Sigmoid colon (tissue), 4 donors: ENCODE measurements around the gene SERPINA5.

Experiments
- EP300 ChIP-seq, 4 donors: sonication (generic); formaldehyde crosslinking; IDR thresholded peaks; one replicate each; pipeline ENCODE4 v1.6.1; 2017; ENCODE audit warnings: antibody characterized with exemption in 4 of 4
- POLR2A ChIP-seq, 2 donors: fragments of 450-650 bp; IDR thresholded peaks; one replicate each; pipeline ENCODE4 v1.6.1; 2016; ENCODE audit warnings: antibody characterized with exemption in 2 of 2, mild to moderate bottlenecking in 2 of 2, moderate library complexity in 2 of 2
- POLR2AphosphoS5 ChIP-seq, 4 donors: sonication (generic); formaldehyde crosslinking; IDR thresholded peaks; one replicate each; pipeline ENCODE4 v1.6.1; 2017; ENCODE audit warnings: antibody characterized with exemption in 4 of 4
- TF ChIP-seq, protein P1 (sequence below), 4 experiments: fragments of 450-650 bp in 3 of 4; fragments of 200-600 bp in 1 of 4; IDR thresholded peaks; one replicate each; pipeline ENCODE4 v1.5.1; 2016 to 2019; ENCODE audit warnings: antibody characterized with exemption in 4 of 4, mild to moderate bottlenecking in 3 of 4, moderate library complexity in 2 of 4

DNA sequence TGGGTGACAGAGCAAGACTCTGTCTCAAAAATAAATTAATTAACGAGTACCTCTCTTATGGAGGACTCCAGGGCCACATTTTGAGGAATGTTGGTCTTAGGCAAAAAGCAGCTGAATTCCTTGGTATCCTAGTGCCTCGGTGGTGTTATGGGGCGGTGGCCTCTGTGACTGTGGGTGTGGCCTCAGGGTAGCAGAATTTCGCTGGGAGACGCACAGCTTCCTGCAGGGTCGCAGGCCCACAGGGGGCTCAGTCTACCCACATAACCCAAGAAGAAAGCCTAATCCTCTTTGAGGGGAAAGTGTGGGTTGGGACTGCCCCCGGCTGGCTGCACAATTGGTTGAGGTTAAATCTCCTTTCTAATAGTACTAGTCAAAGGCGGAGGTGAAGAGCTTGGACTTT, 31.2 kb upstream of the SERPINA5 start:
- TF ChIP-seq EP300 (IDR thresholded peaks at IDR 0.05), result no peak
- TF ChIP-seq, protein P1, sequence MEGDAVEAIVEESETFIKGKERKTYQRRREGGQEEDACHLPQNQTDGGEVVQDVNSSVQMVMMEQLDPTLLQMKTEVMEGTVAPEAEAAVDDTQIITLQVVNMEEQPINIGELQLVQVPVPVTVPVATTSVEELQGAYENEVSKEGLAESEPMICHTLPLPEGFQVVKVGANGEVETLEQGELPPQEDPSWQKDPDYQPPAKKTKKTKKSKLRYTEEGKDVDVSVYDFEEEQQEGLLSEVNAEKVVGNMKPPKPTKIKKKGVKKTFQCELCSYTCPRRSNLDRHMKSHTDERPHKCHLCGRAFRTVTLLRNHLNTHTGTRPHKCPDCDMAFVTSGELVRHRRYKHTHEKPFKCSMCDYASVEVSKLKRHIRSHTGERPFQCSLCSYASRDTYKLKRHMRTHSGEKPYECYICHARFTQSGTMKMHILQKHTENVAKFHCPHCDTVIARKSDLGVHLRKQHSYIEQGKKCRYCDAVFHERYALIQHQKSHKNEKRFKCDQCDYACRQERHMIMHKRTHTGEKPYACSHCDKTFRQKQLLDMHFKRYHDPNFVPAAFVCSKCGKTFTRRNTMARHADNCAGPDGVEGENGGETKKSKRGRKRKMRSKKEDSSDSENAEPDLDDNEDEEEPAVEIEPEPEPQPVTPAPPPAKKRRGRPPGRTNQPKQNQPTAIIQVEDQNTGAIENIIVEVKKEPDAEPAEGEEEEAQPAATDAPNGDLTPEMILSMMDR (IDR thresholded peaks at IDR 0.05), result no peak
- no peak for TF ChIP-seq POLR2A (IDR thresholded peaks at IDR 0.05)
- no peak for TF ChIP-seq POLR2AphosphoS5 (IDR thresholded peaks at IDR 0.05)
